ENCODE measurements around the gene STN1.

GRCh38 chr10:103915796-103916195 is 2.2 kb downstream of the STN1 start:
- TF ChIP-seq POLR2A (IDR thresholded peaks at IDR 0.05; ENCODE audit: low read length) (no peak), GATA1 (IDR thresholded peaks at IDR 0.05; ENCODE audit: low read depth, low read length) (no peak)

All from erythroblast (primary cell).